MM.1S (cell line): ENCODE results near the gene ARHGAP31.

Experiments
- DNase-seq: peaks from one replicate; pipeline ENCODE4 v3.0.0-alpha.2; 2015
- H2AFZ ChIP-seq: fragments of 300-600 bp; sonication (generic); 2 replicates; pipeline ENCODE4 v1.6.0; 2016; ENCODE audit warnings: antibody characterized with exemption, low read length
- H3F3A ChIP-seq: fragments of 300-600 bp; sonication (generic); 2 replicates; pipeline ENCODE4 v1.6.1; 2016; ENCODE audit warnings: mild to moderate bottlenecking, antibody characterized with exemption, low read length, moderate library complexity, mixed read lengths; ENCODE audit not compliant: insufficient read depth
- H3K27ac ChIP-seq: fragments of 300-600 bp; sonication (generic); 2 replicates; pipeline ENCODE4 v1.5.1; 2016; ENCODE audit warnings: mild to moderate bottlenecking, low read length
- H3K27me3 ChIP-seq: fragments of 300-600 bp; sonication (generic); replicated peaks from 2 replicates; pipeline ENCODE4 v1.6.0; 2016; ENCODE audit warnings: low read length; ENCODE audit not compliant: insufficient read depth
- H3K36me3 ChIP-seq: fragments of 300-600 bp; sonication (generic); replicated peaks from 2 replicates; pipeline ENCODE4 v1.6.1; 2016; ENCODE audit warnings: mild to moderate bottlenecking, low read length, mixed read lengths; ENCODE audit not compliant: insufficient read depth
- H3K4me1 ChIP-seq: fragments of 300-600 bp; sonication (generic); 2 replicates; pipeline ENCODE4 v1.6.1; 2016; ENCODE audit warnings: low read length, mixed read lengths
- H3K4me2 ChIP-seq: fragments of 300-600 bp; sonication (generic); 2 replicates; pipeline ENCODE4 v1.6.0; 2016; ENCODE audit warnings: low read depth, low read length
- H3K4me3 ChIP-seq: fragments of 300-600 bp; sonication (generic); 2 replicates; pipeline ENCODE4 v1.5.1; 2016; ENCODE audit warnings: low read length, mixed read lengths
- H3K79me2 ChIP-seq: fragments of 300-600 bp; sonication (generic); 2 replicates; pipeline ENCODE4 v1.6.1; 2016; ENCODE audit warnings: mixed run types, low read length, mixed read lengths
- H3K9ac ChIP-seq: fragments of 300-600 bp; sonication (generic); 2 replicates; pipeline ENCODE4 v1.6.1; 2016; ENCODE audit warnings: low read length, mixed read lengths
- H3K9me2 ChIP-seq: fragments of 300-600 bp; sonication (generic); replicated peaks from 2 replicates; pipeline ENCODE4 v1.6.1; 2016; ENCODE audit warnings: mild to moderate bottlenecking, low read length, mixed read lengths; ENCODE audit not compliant: insufficient read depth
- H3K9me3 ChIP-seq: fragments of 300-600 bp; sonication (generic); replicated peaks from 2 replicates; pipeline ENCODE4 v1.6.1; 2016; ENCODE audit warnings: mild to moderate bottlenecking, low read length, mixed read lengths; ENCODE audit not compliant: insufficient read depth
- H4K20me1 ChIP-seq: fragments of 300-600 bp; sonication (generic); 2 replicates; pipeline ENCODE4 v1.6.1; 2016; ENCODE audit warnings: mild to moderate bottlenecking, low read length, moderate library complexity, mixed read lengths; ENCODE audit not compliant: insufficient read depth
- EZH2 ChIP-seq: fragments of 300-600 bp; sonication (generic); optimal IDR thresholded peaks from 2 replicates; pipeline ENCODE3; 2017; ENCODE audit warnings: low read depth, mild to moderate bottlenecking, antibody characterized with exemption, low read length, mixed read lengths
- EZH2phosphoT487 ChIP-seq: fragments of 300-600 bp; sonication (generic); IDR thresholded peaks from 2 replicates; pipeline ENCODE4 v1.6.1; 2018; ENCODE audit warnings: antibody characterized with exemption, low read length
- TF ChIP-seq, protein P1 (sequence below): fragments of 300-600 bp; sonication (generic); IDR thresholded peaks from 2 replicates; pipeline ENCODE4 v1.5.1; 2016; ENCODE audit warnings: antibody characterized with exemption, low read length, mixed read lengths

The ARHGAP31 gene

DNA sequence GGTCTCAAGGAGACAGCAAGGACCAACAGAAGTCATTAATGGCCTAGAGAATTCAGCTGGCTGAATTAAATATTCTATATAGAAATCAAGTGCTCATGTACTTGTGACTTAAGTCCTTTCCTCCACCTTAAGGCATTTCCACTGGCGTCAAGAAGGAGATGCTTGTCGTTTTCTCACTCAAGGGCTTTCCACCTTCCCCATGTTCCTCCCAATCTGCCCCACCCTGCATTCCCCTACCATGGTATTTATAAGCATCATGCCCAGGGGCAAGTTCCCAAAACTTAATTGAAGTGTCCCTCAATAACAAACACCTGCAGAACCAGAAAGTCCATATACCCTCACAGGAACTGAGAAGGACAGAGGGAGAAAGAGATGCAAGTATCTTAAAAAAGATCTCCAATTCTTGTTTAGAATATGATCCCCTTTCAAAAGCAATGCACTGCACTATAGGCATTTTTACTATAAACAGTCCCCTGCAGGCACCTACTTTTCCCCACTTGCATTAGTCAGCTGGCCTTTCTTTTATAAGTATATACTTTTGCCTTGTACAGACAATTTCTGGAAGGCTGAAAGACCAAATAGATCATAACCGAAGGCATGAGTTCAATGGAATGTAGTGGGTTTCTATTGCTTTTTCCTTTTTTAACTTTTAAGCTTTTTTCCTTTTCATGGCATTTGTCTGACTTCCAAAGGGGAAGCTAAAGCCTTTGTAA is 139.6 kb downstream of the ARHGAP31 start:
- Histone ChIP-seq H3K27ac (no peak overlapping the region), H3K9me3 (no peaks in the 10 kb centered on the region), H3K4me2 (no peak overlapping the region), H4K20me1 (no peaks in the 10 kb centered on the region; the same call in 1 of the 2 replicates), H3K36me3 (peaks cover 41% of the 10 kb centered on the region), H3F3A (no peaks in the 10 kb centered on the region), H3K9me2 (no peaks in the 10 kb centered on the region), H3K4me1 (no peaks in the 10 kb centered on the region), H3K79me2 (no peaks in the 10 kb centered on the region; the same call in 1 of the 2 replicates), H3K4me3 (no peak overlapping the region), H3K27me3 (no peaks in the 10 kb centered on the region), H2AFZ (no peak overlapping the region), H3K9ac (no peak overlapping the region)
- TF ChIP-seq EZH2 = no peak
- TF ChIP-seq, protein P1, sequence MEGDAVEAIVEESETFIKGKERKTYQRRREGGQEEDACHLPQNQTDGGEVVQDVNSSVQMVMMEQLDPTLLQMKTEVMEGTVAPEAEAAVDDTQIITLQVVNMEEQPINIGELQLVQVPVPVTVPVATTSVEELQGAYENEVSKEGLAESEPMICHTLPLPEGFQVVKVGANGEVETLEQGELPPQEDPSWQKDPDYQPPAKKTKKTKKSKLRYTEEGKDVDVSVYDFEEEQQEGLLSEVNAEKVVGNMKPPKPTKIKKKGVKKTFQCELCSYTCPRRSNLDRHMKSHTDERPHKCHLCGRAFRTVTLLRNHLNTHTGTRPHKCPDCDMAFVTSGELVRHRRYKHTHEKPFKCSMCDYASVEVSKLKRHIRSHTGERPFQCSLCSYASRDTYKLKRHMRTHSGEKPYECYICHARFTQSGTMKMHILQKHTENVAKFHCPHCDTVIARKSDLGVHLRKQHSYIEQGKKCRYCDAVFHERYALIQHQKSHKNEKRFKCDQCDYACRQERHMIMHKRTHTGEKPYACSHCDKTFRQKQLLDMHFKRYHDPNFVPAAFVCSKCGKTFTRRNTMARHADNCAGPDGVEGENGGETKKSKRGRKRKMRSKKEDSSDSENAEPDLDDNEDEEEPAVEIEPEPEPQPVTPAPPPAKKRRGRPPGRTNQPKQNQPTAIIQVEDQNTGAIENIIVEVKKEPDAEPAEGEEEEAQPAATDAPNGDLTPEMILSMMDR = no peak
- no peak for DNase-seq

DNA sequence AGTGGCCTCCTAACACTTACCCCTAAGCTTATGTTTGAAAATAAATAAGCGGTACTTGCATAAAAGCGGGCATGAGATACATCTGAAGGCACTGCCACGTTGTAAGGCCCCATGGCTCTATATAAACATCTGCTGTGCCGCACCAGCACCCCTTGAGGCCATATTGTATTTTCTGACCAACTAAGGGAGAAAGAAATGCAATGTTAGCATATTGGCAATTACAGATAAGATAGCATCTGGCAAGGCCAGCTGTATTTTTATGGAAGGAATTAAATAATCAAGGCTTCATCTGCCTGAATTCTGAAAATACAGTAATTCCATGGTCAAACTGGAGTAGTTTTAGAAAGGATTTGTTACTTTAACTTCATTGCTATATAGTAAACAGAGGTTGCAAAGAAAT is 140.5 kb downstream of the ARHGAP31 start:
- no peaks in the 10 kb centered on the region for H3K9me3 ChIP-seq
- H3K9me2 ChIP-seq = no peaks in the 10 kb centered on the region
- H3K9ac ChIP-seq = no peak overlapping the region
- H3K27ac ChIP-seq = no peak overlapping the region
- peaks cover 33% of the 10 kb centered on the region for H3K36me3 ChIP-seq
- no peak for DNase-seq
- no peaks in the 10 kb centered on the region; the same call in 1 of the 2 replicates for H4K20me1 ChIP-seq
- no peak overlapping the region for H3K4me3 ChIP-seq
- H3K79me2 ChIP-seq = no peaks in the 10 kb centered on the region; the same call in 1 of the 2 replicates
- no peak for TF ChIP-seq EZH2
- TF ChIP-seq, protein P1 = no peak
- TF ChIP-seq EZH2phosphoT487 = no peak
- no peaks in the 10 kb centered on the region for H3K4me1 ChIP-seq
- no peak overlapping the region for H2AFZ ChIP-seq
- no peaks in the 10 kb centered on the region for H3F3A ChIP-seq
- H3K4me2 ChIP-seq = no peak overlapping the region
- no peaks in the 10 kb centered on the region for H3K27me3 ChIP-seq

DNA sequence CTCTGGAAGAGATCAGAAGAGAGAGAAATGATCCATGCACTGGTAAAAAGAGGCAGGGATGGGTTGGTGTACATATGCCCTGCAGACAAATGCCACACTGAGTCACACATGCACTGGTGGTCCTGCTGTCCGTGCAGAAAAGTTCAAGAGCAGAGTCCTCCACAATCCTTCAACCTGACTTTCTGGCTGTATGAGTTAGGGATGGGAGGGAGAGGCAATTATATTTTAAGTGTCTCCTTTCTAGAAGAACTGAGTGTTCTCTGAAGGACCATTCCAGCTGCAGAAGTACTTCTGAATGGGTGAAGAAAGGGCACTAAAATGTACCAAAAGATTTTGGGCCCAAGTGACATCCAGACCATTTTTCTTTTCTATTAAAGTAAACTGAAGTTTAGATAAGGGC is 142.8 kb downstream of the ARHGAP31 start:
- H3K9me3 ChIP-seq = no peaks in the 10 kb centered on the region
- no peak overlapping the region for H3K9ac ChIP-seq
- no peaks in the 10 kb centered on the region; the same call in 1 of the 2 replicates for H4K20me1 ChIP-seq
- no peak overlapping the region for H3K27ac ChIP-seq
- no peak for DNase-seq
- H3K4me1 ChIP-seq = no peaks in the 10 kb centered on the region
- no peak overlapping the region for H3K4me2 ChIP-seq
- H3K36me3 ChIP-seq = peaks cover 16% of the 10 kb centered on the region
- H3K79me2 ChIP-seq = no peaks in the 10 kb centered on the region; the same call in 1 of the 2 replicates
- no peaks in the 10 kb centered on the region for H3K27me3 ChIP-seq
- no peak overlapping the region for H2AFZ ChIP-seq
- no peak overlapping the region for H3K4me3 ChIP-seq
- TF ChIP-seq EZH2 (no peak), EZH2phosphoT487 (no peak)
- TF ChIP-seq, protein P1 = no peak
- H3F3A ChIP-seq = no peaks in the 10 kb centered on the region
- no peaks in the 10 kb centered on the region for H3K9me2 ChIP-seq
